Transverse colon (tissue), 4 donors: ENCODE measurements around the gene PRKCD.

ENCODE experiments used
- CTCF ChIP-seq, 5 experiments: fragments of 200-600 bp in 3 of 5; fragments of 450-650 bp in 2 of 5; sonication (generic) in 3 of 5; IDR thresholded peaks; 1 replicate in 2 of 5; 2 replicates in 3 of 5; pipeline ENCODE4 v1.5.1; 2016 to 2017; ENCODE audit warnings: antibody characterized with exemption in 5 of 5, inconsistent platforms in 3 of 5, mild to moderate bottlenecking in 2 of 5, moderate library complexity in 1 of 5
- POLR2A ChIP-seq: fragments of 450-650 bp; IDR thresholded peaks from one replicate; pipeline ENCODE4 v1.6.1; 2016; ENCODE audit warnings: antibody characterized with exemption, mild to moderate bottlenecking, moderate library complexity
- POLR2AphosphoS5 ChIP-seq, 3 donors: sonication (generic); formaldehyde crosslinking; IDR thresholded peaks; one replicate each; pipeline ENCODE4 v1.6.1; 2016; ENCODE audit warnings: antibody characterized with exemption in 3 of 3

GRCh38 chr3:53113293-53114010 is 47.6 kb upstream of the PRKCD start:
- TF ChIP-seq POLR2A (no peak), CTCF (IDR thresholded peaks at IDR 0.05) (no peak), POLR2AphosphoS5 (IDR thresholded peaks at IDR 0.05) (no peak)
